ENCODE data around the gene SLC8A1. TPM values are rescaled to one million over a fixed set of nuclear protein-coding genes. Genes with fewer than 3 reads are reported as not detected.

Gene SLC8A1
- total RNA-seq, 1 experiment from 2014 or later: 1.7 TPM

- no peak overlapping the region for H3K4me3 Mint-ChIP-seq
- H3K18ac ChIP-seq (ENCODE audit: insufficient read length, low read depth, low read length): no peak overlapping the region
- no peak overlapping the region for H4K8ac ChIP-seq (replicated peaks; ENCODE audit: insufficient read length, low read depth, low read length)
- H3K9ac ChIP-seq (ENCODE audit: extremely low read depth, insufficient read length, low read length): no peak overlapping the region
- no peak overlapping the region for H3K4me2 ChIP-seq (ENCODE audit: insufficient read depth, insufficient read length, low read length)
- no peak overlapping the region for H2BK5ac ChIP-seq (ENCODE audit: insufficient read length, low read length)
- no peak overlapping the region for H3K27ac ChIP-seq (ENCODE audit: insufficient read length, low read depth, low read length)
- H2BK12ac ChIP-seq (ENCODE audit: insufficient read length, low read depth, low read length): no peak overlapping the region
- no peak overlapping the region for H3K23ac ChIP-seq (ENCODE audit: insufficient read length, low read depth, low read length)
- no peaks in the 10 kb centered on the region for H3K27me3 Mint-ChIP-seq (ENCODE audit: low read depth)
- TF ChIP-seq CTCF (conservative IDR thresholded peaks at IDR 0.05): no peak
- WGBS (ENCODE audit: extremely low coverage, insufficient read length, low lambda C conversion rate): no CpG with 5 or more reads among the region's 2 CpGs
- no peaks in the 10 kb centered on the region for H3K27me3 ChIP-seq (ENCODE audit: insufficient read depth, low read length)
- no peaks in the 10 kb centered on the region for H3K23me2 ChIP-seq (ENCODE audit: insufficient read length, low read depth, low read length, poor library complexity, severe bottlenecking)
- no peak overlapping the region; a peak in 1 of 7 replicates for H3K27ac Mint-ChIP-seq
- H4K91ac ChIP-seq (ENCODE audit: insufficient read length, low read depth, low read length): no peak overlapping the region
- no peak overlapping the region for H2BK120ac ChIP-seq (ENCODE audit: low read depth, low read length, poor library complexity, severe bottlenecking)
- H3K36me3 Mint-ChIP-seq (ENCODE audit: insufficient read depth in 1 of 3, low read depth in 3 of 3): no peaks in the 10 kb centered on the region; a peak in 2 of 7 replicates
- H3K4me1 Mint-ChIP-seq: peaks cover 27% of the 10 kb centered on the region in 2 experiments
- H3K9me3 ChIP-seq (ENCODE audit: control insufficient read depth, low read depth, low read length): no peaks in the 10 kb centered on the region
- H2BK20ac ChIP-seq (ENCODE audit: low read depth, low read length, poor library complexity, severe bottlenecking): no peak overlapping the region
- H3K56ac ChIP-seq (ENCODE audit: insufficient read length, low read depth, low read length): no peak overlapping the region
- H3K79me1 ChIP-seq (ENCODE audit: insufficient read depth, low read depth, low read length, poor library complexity, severe bottlenecking): no peaks in the 10 kb centered on the region
- H3T11ph ChIP-seq (ENCODE audit: low read length): peak overlapping the region; percentile 6
- H3K14ac ChIP-seq (ENCODE audit: insufficient read depth, low read length): no peak overlapping the region
- H2BK15ac ChIP-seq (ENCODE audit: low read depth, low read length): no peak overlapping the region
- H3K79me2 ChIP-seq (ENCODE audit: insufficient read depth, low read length): no peaks in the 10 kb centered on the region
- peaks cover 9% of the 10 kb centered on the region for H3K4me1 ChIP-seq (ENCODE audit: insufficient read depth, low read length)
- no peak overlapping the region for H3K4ac ChIP-seq (ENCODE audit: low read depth, low read length)
- H2AFZ ChIP-seq (ENCODE audit: low read length): no peak overlapping the region
- H4K20me1 ChIP-seq (ENCODE audit: control insufficient read depth, insufficient read depth, insufficient read length): no peaks in the 10 kb centered on the region
- peaks cover 7 to 15% of the 10 kb centered on the region in 2 experiments; a peak in 4 of 5 replicates for H3K9me3 Mint-ChIP-seq
- H4K5ac ChIP-seq (ENCODE audit: insufficient read length, low read depth, low read length): no peak overlapping the region
- H2AK5ac ChIP-seq (ENCODE audit: insufficient read length, low read length): no peak overlapping the region
- DNase-seq: no peak
Measured at GRCh38 chr2:40225670-40226210, 226.2 kb downstream of the SLC8A1 start.

All from H9 (cell line).